ENCODE data around the gene GCNT2.
"Not testable (repeated sequence)": the region's sequence is repeated elsewhere in the genome, so short reads cannot be mapped to it uniquely, and the experiment has no call there.

The GCNT2 gene

DNA sequence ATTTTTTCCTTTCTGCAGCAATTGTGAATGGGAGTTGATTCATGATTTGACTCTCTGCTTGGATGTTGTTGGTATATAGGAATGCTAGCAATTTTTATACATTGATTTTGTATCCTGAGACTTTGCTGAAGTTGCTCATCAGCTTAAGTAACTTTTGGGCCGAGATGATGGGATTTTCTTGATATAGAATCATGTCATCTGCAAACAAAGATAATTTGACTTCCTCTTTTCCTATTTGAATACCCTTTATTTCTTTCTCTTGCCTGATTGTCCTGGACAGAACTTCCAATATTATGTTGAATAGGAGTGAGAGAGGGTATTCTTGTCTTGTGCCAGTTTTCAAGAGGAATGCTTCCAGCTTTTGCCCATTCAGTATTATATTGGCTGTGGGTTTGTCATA is 144.4 kb downstream of the GCNT2 start:
- not testable (repeated sequence) for DNase-seq

DNA sequence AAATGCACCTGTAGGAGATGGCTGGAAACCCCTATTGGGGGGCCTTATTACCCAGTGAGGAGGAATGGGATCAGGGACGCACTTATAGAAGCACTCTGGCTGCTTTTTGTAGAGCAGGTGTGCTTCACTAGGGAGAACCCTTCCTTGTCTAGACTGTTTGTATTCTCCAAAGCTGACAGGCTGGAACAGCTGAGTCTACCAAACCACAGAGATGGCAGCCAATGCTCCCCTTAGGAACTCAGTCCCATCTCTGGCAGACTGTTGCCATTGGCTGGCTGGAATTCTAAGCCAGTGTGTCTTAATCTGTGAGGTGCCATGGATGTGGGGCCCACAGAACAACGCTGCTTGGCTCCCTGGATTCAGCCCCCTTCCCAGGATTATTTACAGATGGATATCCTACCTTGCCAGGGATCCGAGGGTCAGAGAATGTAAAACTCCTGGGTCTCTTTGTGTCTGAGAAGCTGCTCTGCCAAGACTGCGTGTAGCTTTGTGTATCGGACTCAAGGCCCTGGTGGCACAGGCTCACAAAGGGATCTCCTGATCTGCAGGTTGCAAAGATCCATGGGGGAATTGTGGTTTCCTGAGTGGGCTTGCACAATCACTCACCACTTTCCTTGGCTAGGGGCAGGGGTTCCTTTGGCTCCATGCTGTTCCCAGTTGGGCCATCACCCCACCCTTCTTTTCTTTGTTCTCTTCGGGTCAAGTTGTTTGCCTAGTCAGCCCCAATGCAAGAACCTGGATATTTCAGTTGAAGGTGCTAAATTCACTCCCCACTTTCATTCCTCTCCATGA is 147.2 kb downstream of the GCNT2 start:
- no peak for DNase-seq

DNA sequence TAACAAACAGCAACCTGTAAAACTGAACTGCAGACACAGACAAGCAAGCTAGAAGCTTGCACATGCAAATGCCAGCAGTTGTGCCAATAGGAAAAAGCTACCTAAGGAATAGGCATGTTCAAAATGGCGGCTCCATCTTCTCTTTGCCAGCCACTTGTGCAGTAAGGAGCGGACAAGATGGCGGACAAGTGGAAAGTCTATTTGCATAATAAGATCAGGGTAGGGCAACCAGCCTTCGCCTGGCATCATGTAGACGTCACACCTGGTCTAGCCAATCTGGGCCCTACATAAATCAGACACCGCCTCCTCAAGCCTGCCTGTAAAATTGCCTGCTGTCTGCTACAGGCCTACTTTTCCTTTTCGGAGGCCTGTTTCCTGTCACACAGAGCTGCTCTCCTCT is 155.3 kb downstream of the GCNT2 start:
- DNase-seq: no peak

DNA sequence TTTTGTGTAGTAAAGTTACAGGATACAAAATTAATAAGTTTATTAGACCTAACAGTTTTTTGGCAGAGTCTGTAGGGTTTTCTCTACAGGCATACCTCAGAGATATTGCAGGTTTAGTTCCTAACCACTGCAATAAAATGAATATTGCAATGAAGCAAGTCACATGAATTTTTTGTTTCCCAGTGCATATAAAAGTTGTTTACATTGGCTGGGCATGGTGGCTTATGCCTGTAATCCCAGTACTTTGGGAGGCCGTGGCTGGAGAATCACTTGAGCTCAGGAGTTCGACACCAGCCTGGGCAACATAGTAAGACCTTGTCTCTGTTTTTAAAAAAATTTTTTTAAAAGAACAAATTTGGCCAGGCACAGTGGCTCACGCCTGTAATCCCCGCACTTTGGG is 157.3 kb downstream of the GCNT2 start:
- DNase-seq: no peak
